SK-N-SH (cell line): ENCODE results near the gene MAP3K4.

Experiments
- CHD2 ChIP-seq: fragments of 150-350 bp; IDR thresholded peaks from 2 replicates; pipeline ENCODE4 v1.6.1; 2018; ENCODE audit warnings: low read length; ENCODE audit not compliant: partially characterized antibody
- FOSL2 ChIP-seq: IDR thresholded peaks from 2 replicates; pipeline ENCODE4 v1.4.0; 2012; ENCODE audit warnings: low read depth, mild to moderate bottlenecking, moderate library complexity, borderline replicate concordance
- FOXJ3 ChIP-seq: sonication (generic); formaldehyde crosslinking; IDR thresholded peaks from 2 replicates; pipeline ENCODE4 v1.5.1; 2020; ENCODE audit warnings: mild to moderate bottlenecking, missing genetic modification reagents
- POLR2AphosphoS5 ChIP-seq: IDR thresholded peaks from 2 replicates; pipeline ENCODE4 v1.6.1; 2012; ENCODE audit warnings: low read depth, low read length
- RAD21 ChIP-seq: IDR thresholded peaks from 2 replicates; pipeline ENCODE4 v1.6.1; 2012; ENCODE audit warnings: mild to moderate bottlenecking, low read length
- RFX5 ChIP-seq: IDR thresholded peaks from 2 replicates; pipeline ENCODE4 v1.6.1; 2012; ENCODE audit warnings: mild to moderate bottlenecking, improper control_type of control experiment, low read length
- RXRA ChIP-seq: IDR thresholded peaks from 2 replicates; pipeline ENCODE4 v1.4.0; 2012; ENCODE audit warnings: low read depth, mild to moderate bottlenecking, borderline replicate concordance
- TAF1 ChIP-seq: IDR thresholded peaks from 2 replicates; pipeline ENCODE4 v1.6.1; 2012; ENCODE audit warnings: low read depth, mild to moderate bottlenecking, low read length, moderate library complexity, borderline replicate concordance
- USF1 ChIP-seq: IDR thresholded peaks from 2 replicates; pipeline ENCODE4 v1.4.0; 2012; ENCODE audit warnings: low read depth, borderline replicate concordance
- TF ChIP-seq, protein P1 (sequence below): fragments of 200-600 bp; sonication (generic); IDR thresholded peaks from 2 replicates; pipeline ENCODE4 v1.6.1; 2017; ENCODE audit warnings: antibody characterized with exemption, mild to moderate bottlenecking, moderate library complexity

DNA sequence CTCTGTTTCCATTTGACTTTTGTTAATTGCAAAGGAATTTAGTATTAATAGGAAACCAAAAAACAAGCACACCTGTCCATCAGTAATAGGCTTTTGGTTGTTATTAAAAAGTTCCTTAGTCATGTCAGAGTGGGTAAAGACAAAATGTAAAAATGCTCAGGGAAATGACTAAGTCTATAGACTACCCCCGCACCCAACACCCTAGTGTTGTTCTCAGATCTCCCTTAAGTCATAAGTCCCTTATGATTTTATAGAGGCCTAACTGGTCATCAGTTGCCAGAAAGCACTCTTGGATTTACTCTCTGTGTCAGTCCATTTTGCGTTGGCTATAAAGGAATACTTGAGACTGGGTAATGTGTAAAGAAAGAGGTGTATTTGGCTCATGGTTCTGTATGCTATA is 52.8 kb downstream of the MAP3K4 start:
- TF ChIP-seq RFX5 (no peak), CHD2 (no peak), POLR2AphosphoS5 (no peak), RXRA (no peak), TAF1 (no peak), FOSL2 (no peak), FOXJ3 (CRISPR knock-in tag) (no peak), RAD21 (no peak), USF1 (no peak)
- TF ChIP-seq, protein P1, sequence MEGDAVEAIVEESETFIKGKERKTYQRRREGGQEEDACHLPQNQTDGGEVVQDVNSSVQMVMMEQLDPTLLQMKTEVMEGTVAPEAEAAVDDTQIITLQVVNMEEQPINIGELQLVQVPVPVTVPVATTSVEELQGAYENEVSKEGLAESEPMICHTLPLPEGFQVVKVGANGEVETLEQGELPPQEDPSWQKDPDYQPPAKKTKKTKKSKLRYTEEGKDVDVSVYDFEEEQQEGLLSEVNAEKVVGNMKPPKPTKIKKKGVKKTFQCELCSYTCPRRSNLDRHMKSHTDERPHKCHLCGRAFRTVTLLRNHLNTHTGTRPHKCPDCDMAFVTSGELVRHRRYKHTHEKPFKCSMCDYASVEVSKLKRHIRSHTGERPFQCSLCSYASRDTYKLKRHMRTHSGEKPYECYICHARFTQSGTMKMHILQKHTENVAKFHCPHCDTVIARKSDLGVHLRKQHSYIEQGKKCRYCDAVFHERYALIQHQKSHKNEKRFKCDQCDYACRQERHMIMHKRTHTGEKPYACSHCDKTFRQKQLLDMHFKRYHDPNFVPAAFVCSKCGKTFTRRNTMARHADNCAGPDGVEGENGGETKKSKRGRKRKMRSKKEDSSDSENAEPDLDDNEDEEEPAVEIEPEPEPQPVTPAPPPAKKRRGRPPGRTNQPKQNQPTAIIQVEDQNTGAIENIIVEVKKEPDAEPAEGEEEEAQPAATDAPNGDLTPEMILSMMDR, result no peak
